HL-60 (cell line): Measurements from ENCODE around the gene NOX5.

Experiments
- DNase-seq, 2 experiments: peaks; one replicate each; pipeline ENCODE4 v3.0.0-alpha.2; 2010 to 2020; ENCODE audit warnings: low read depth in 1 of 2, low spot score in 1 of 2
- H3K27ac ChIP-seq: fragments of 250-450 bp; sonication (Bioruptor Pico); replicated peaks from 2 replicates; pipeline ENCODE4 v1.5.1; 2020; ENCODE audit warnings: mild to moderate bottlenecking, moderate library complexity
- H3K27me3 ChIP-seq: fragments of 250-450 bp; sonication (Bioruptor Pico); 2 replicates; pipeline ENCODE4 v1.5.1; 2021; ENCODE audit warnings: mild to moderate bottlenecking, moderate library complexity; ENCODE audit not compliant: insufficient read depth, poor library complexity, severe bottlenecking
- H3K4me3 ChIP-seq: replicated peaks from 2 replicates; pipeline ENCODE4 v1.5.1; 2011; ENCODE audit warnings: mild to moderate bottlenecking, control low read depth, low read length; ENCODE audit not compliant: insufficient read depth
- GABPA ChIP-seq: IDR thresholded peaks from 2 replicates; pipeline ENCODE4 v1.6.1; 2012; ENCODE audit warnings: low read depth
- POLR2AphosphoS5 ChIP-seq: IDR thresholded peaks from 2 replicates; pipeline ENCODE4 v1.6.1; 2012; ENCODE audit warnings: low read depth
- SPI1 ChIP-seq: IDR thresholded peaks from 2 replicates; pipeline ENCODE4 v1.6.1; 2012; ENCODE audit warnings: low read depth, mild to moderate bottlenecking, borderline replicate concordance
- long read RNA-seq: library from polyadenylated mRNA; unstranded; transcript quantifications from one replicate; pipeline ENCODE4 v2.0.0, GENCODE V29; 2020
- TF ChIP-seq, protein P1 (sequence below): IDR thresholded peaks from 2 replicates; pipeline ENCODE4 v1.6.1; 2012; ENCODE audit warnings: low read depth; ENCODE audit not compliant: insufficient replicate concordance
- TF ChIP-seq, protein P2 (sequence below): IDR thresholded peaks from one replicate; pipeline ENCODE4 v1.5.1; 2011; ENCODE audit warnings: low read length, control low read depth, inconsistent platforms; ENCODE audit not compliant: insufficient read depth

The NOX5 gene
- long read RNA-seq: 0 reads

DNA sequence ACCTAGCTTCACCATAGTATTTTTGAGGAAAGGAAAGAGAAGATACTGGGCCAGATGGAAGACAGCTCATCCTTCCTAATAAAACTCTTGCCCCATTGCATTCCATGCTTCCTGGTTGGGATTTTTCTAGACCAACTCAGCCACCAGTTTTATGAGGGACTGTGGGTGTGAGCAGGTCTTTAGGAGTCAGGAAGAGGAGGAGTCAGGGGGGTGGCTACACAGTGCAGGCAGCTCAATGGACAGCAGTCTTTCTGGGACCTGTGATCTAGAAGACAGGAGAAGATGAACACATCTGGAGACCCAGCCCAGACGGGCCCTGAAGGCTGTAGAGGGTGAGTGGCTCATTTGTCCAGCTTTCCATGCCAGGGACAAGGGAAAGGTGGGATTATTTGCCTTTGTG lies at the start of gene NOX5:
NOX5 (plus strand) TSS at position 242 of the 400 bp plus-strand sequence; CDS start at position 283, 41 bp downstream.
- TF ChIP-seq, protein P1, sequence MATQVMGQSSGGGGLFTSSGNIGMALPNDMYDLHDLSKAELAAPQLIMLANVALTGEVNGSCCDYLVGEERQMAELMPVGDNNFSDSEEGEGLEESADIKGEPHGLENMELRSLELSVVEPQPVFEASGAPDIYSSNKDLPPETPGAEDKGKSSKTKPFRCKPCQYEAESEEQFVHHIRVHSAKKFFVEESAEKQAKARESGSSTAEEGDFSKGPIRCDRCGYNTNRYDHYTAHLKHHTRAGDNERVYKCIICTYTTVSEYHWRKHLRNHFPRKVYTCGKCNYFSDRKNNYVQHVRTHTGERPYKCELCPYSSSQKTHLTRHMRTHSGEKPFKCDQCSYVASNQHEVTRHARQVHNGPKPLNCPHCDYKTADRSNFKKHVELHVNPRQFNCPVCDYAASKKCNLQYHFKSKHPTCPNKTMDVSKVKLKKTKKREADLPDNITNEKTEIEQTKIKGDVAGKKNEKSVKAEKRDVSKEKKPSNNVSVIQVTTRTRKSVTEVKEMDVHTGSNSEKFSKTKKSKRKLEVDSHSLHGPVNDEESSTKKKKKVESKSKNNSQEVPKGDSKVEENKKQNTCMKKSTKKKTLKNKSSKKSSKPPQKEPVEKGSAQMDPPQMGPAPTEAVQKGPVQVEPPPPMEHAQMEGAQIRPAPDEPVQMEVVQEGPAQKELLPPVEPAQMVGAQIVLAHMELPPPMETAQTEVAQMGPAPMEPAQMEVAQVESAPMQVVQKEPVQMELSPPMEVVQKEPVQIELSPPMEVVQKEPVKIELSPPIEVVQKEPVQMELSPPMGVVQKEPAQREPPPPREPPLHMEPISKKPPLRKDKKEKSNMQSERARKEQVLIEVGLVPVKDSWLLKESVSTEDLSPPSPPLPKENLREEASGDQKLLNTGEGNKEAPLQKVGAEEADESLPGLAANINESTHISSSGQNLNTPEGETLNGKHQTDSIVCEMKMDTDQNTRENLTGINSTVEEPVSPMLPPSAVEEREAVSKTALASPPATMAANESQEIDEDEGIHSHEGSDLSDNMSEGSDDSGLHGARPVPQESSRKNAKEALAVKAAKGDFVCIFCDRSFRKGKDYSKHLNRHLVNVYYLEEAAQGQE: no peak
- TF ChIP-seq POLR2AphosphoS5 (no peak), SPI1 (no peak), GABPA (no peak)
- TF ChIP-seq, protein P2, sequence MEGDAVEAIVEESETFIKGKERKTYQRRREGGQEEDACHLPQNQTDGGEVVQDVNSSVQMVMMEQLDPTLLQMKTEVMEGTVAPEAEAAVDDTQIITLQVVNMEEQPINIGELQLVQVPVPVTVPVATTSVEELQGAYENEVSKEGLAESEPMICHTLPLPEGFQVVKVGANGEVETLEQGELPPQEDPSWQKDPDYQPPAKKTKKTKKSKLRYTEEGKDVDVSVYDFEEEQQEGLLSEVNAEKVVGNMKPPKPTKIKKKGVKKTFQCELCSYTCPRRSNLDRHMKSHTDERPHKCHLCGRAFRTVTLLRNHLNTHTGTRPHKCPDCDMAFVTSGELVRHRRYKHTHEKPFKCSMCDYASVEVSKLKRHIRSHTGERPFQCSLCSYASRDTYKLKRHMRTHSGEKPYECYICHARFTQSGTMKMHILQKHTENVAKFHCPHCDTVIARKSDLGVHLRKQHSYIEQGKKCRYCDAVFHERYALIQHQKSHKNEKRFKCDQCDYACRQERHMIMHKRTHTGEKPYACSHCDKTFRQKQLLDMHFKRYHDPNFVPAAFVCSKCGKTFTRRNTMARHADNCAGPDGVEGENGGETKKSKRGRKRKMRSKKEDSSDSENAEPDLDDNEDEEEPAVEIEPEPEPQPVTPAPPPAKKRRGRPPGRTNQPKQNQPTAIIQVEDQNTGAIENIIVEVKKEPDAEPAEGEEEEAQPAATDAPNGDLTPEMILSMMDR: no peak
- no peaks in the 10 kb centered on the region for H3K27me3 ChIP-seq
- no peak within 1 kb of the TSS for H3K4me3 ChIP-seq
- H3K27ac ChIP-seq: no peak within 1 kb of the TSS
- no peak for DNase-seq

DNA sequence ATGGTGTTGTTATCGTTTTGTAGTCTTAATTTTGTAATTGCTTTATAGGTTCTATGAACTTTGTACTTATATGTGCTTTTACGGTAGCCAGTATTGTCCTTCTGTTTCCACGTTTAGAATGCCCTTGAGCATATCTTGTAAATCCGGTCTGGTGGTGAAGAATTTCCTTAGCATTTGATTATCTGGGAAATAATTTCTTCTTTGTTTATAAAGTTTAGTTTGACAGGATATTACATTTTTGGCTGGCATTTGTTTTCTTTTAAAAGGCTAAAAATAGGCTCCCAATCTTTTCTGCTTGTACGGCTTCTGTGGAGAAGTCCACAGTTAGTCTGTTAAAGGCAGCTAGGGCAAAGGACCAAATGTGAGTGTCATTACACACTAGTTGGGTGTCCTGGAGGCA lies 47.5 kb upstream of the NOX5 start:
- DNase-seq: no peak
- TF ChIP-seq, protein P2: no peak
- TF ChIP-seq SPI1 (no peak), GABPA (no peak), POLR2AphosphoS5 (no peak)
- TF ChIP-seq, protein P1: no peak
- H3K4me3 ChIP-seq: no peak overlapping the region
- H3K27ac ChIP-seq: no peak overlapping the region
- H3K27me3 ChIP-seq: no peaks in the 10 kb centered on the region

DNA sequence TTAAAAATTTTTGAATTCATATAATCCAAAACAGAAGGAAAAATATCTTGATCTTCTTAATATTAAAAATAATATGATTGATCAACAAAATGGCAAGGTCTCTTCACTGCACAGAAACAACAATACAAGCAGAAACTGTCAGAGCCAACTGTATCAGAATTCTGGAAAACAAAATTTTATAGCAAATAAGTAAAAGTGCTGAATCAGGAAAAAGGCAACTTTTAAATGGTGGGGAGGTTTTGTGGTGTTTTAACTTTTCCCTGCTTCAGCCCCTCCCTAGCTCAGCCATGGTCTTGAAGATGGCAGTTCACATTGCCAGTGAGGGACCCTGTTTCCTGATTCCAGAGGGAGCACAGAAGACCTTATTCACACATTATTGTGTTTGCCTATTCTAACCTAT lies 46.5 kb upstream of the NOX5 start:
- TF ChIP-seq GABPA: no peak
- Histone ChIP-seq H3K27ac (no peak overlapping the region), H3K4me3 (no peak overlapping the region), H3K27me3 (no peaks in the 10 kb centered on the region)
- no peak for DNase-seq

DNA sequence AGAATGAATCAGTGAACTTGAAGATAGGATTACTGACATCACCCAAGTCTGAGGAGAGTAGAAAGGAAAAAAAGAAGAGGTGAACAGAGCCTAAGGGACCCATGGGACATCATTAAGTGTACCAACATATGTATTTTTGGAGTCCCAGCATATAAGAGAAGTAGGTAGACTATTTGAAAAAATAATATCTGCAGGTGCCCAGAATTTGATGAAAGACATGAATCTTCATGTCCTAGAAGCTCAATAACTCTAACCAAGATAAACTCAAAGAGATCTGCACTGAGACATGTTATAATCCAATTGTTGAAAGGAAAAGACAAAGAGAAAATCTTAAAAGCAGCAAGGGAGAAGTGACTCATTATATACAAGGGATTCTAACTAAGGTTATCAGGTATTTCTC lies 45.2 kb upstream of the NOX5 start:
- DNase-seq: no peak
- H3K27ac ChIP-seq: no peak overlapping the region
- H3K27me3 ChIP-seq: no peaks in the 10 kb centered on the region
- H3K4me3 ChIP-seq: no peak overlapping the region
- TF ChIP-seq SPI1: no peak
- TF ChIP-seq, protein P2: no peak
- TF ChIP-seq GABPA: no peak
- TF ChIP-seq POLR2AphosphoS5: no peak
- TF ChIP-seq, protein P1: no peak
